HG03064 (cell line): ENCODE data around the gene GPR32.
"Not testable (repeated sequence)": the region's sequence is repeated elsewhere in the genome, so short reads cannot be mapped to it uniquely, and the experiment has no call there.

ENCODE experiments used
- ATAC-seq: cut with Tn5 transposase; IDR thresholded peaks from one replicate; pipeline ENCODE4 v1.9.1; 2021; ENCODE audit warnings: low read depth; ENCODE audit not compliant: unreplicated experiment

GPR32 gene

DNA sequence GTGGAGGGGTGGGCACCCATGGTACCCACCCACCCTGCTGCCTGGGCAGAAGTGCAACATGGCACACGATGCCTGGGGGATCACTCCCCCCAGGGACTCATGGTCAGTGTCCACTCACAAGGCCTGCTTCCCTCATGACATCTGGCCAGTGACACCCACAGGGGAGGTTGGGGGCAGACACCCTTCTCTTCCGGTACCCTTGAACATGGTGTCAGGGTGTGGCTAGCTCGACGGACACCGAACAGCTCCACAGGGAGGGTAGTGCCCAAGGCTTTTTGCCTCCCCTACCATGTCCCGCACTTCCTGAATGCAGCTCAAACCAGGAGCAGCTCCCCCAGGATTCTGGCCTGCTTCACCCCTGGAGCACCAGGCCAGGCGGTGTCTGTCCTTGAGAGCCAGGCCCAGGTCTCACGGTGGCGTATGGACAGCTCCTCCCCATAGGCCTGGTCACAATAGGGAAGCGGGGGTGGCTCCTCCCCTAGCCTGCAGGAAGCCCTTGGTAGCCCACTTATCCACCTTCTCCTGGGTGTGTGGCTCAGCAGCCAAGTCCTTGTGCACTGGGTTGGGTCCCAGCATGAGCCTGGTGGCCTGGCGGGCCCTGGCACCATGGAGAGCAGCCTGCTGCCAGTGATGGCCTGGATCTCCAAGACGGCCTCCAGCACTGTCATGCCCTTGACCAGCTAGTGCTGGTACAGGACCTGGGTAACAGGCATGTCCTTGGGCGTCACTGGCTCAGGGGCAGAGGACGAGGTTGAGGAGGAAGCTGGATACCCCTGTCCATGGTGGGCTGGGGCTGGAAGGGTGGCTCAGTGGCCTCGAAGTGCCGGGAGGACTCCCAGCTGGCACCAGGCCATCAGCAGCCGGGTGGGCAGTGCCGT, 27.8 kb downstream of the GPR32 start:
- no peak for ATAC-seq

DNA sequence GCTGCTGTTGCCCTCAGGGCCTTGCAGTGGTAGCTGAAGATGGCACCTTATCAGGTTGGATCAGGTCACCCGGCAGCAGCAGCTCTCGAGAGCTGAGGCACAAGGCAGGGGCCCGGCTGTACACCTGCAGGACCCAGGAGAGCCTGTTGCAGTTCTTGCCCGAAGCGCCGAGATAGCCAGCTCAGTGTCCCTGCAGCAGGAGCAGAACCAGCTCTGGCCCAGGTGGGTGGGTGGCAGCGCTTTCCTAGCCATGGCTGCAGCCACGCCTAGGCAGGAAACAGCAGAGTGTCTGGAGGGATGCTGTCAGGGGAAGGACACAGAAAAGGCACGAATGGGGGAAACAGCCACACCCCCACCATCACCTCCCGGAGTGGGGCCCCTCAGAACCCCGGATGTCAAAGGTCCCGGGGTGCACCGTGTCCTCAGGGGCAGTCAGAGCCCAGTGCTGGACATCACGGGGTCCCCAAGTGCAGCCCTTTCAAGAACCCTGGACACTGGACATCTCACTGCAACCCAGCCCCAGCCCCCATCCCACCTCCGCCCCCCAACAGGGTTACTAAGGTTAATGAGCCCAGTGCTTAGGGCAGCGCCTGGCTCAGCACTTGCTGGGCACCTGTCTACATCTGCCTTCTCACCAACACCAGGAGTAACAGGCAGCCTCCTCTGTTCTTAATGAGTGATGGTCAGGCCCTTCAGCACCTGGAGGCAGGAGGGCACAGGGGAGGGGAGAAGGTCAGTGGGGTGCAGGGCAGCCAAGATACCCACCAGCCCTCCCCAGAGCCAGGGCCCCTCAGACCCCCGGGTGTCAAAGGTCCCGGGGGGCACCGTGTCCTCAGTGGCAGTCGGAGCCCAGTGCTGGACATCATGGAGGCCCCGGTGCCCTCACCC, 28.6 kb downstream of the GPR32 start:
- no peak for ATAC-seq

DNA sequence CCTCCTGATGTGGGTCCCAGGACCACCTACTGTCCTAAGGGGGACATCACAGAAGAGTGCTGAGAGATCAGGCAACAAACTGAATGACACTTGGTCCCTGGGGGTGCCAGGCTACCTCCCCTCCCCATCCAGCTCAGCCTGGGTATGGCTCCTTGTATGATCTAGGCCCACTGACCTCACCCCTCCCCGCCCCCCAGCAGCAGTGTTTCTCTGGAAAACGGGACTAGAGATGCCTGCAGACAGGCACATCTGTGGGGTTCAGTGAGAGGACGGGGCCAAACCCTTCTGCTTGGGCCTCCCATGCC, 29.2 kb downstream of the GPR32 start:
- ATAC-seq, result no peak

DNA sequence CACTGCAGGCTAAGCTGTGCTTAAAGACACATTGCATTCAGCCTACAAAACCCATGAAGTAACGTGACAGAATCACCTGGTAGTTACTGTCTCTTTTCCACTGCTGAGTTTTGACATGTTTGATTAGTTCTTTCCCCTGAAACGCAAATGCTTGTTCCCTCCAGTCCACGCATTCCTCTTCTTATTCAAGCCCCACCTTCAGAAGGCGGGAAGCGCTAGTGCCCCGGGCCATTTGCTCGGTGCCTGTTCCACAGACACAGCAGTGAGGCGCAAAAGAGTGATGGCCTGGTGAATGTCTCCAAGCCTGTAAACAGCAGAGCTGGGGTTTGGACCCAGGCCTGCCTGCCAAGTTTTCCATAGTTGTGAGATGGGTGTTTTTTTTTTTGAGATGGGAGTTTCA, 30.8 kb downstream of the GPR32 start:
- ATAC-seq, result no peak

DNA sequence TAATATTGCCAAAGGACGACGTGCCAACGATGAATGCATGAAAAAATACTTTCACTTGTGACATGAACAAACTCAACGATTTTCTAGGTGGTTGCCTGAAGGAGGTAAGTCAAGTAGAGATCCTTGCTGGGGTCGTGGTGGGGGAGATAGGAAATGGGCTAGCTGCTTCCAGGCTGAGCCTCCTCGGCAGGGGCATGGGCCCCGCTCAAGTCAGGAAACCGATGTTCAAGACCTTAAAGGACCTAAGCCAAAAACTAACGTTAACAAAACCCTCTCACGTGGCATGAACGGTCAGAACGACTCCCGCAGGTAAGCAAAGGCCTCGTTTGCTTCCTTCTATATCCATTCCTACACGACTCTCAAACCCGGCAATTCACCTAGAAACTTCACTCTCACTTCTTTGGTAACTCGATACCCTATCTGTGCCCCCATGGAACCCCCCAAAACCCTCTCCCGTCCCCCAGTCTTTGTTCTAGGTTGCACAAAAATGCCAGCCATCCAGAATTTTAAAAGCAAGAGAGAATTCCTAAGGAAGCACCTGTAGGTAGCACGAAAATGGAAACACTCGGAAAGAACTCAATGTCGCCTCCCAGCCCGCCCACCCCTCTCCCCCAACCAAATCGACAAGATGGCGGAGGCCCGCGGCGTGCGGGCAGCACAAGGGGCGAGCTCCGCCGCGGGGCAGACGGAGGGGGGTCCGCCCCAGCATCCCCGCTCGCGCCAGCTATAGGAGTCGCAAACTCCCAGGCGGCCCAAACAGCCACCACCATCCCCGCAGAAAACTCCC, 33.6 kb downstream of the GPR32 start:
- ATAC-seq, result peak; percentile 6

DNA sequence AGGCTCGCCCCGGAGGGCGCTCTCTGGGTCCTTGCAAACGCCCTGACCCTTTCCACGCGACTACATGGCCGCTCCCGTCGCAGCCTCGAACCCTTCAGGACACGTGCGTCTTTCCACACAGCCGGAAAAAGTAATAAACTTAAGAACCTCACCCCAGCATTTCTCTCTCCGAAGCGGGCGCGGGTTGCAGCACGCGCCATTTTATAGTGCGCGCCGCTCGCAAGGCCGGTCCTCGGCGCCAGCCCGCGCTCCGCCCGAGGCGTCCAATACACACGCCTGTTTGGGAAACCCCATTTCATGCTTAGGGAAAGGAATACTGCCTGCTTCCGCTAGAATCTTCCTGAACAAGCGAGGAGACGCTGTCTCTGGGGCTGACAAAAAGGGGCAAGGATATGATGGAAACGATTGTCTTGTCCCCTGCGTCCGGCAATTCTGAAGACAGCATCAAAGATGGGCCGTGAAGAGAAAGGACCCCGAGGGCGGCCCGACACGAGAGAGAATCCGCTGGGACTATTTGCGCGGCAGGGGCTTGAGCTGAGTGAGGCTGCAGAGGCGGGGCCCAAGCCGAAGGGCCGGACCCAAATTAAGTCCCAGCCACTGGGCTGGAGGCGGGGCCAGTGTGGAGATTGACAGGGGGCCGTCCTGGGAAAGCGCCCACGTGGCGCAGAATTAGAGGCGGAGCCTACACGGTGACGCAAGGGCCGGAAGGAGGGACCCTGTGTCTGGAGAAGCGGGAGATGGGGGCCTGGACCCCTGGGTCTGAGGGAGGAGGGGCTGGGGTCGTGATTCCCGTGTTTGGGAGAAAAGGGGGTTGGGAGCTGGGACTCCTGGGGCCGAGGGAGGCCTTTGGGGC, 34.4 kb downstream of the GPR32 start:
- ATAC-seq, result peak; percentile 87

DNA sequence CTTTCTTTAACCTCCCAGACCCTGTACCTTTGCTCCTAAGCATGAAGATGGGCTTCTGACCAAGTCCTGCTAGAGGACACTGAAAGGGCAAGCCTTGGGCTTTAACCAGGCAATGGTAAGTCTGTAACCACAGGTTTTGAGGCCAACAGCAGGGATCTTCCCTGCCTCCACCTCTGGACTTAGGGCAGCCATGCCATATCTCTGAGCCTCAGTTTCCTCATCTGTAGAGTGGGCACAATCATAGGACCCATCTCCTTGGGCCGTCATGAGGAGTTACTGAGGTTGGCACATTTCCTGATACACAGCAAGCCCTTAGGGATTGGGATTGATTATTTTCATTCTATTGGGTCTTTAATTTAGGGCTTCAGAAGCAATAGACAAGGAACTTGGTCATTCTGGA, 38.6 kb downstream of the GPR32 start:
- no peak for ATAC-seq

DNA sequence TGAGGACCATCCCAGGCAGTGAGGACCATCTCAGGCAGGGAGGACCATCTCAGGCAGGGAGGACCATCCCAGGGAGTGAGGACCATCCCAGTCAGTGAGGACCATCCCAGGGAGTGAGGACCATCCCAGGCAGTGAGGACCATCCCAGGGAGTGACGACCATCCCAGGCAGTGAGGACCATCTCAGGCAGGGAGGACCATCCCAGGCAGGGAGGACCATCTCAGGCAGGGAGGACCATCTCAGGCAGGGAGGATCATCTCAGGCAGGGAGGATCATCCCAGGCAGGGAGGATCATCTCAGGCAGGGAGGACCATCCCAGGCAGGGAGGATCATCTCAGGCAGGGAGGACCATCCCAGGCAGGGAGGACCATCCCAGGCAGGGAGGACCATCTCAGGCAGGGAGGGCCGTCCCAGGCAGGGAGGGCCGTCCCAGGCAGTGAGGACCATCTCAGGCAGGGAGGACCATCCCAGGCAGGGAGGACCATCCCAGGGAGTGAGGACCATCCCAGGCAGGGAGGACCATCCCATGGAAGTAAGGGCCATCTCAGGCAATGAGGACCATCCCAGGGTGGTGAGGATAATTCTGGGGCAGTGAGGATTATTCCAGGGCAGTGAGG, 41.5 kb downstream of the GPR32 start:
- not testable (repeated sequence) for ATAC-seq

DNA sequence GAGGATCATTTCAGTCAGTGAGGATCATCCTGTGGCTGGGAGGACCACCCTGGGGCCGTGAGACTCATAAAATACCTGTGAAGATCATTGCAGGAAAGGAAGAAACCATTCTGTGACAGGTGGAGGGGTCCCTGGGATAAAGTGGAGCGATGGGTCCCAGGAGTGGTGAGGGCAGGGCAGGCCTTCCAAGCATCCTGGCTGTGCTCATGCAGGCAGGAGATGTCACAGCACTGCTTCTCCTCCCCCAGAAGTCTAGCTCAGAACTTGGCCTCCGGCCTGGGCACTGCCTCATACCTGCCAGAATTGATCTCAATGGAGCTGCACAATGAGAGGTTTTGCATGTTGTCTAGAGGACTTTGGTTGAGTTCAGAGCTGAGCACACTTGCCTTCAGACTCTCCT, 42.2 kb downstream of the GPR32 start:
- no peak for ATAC-seq

DNA sequence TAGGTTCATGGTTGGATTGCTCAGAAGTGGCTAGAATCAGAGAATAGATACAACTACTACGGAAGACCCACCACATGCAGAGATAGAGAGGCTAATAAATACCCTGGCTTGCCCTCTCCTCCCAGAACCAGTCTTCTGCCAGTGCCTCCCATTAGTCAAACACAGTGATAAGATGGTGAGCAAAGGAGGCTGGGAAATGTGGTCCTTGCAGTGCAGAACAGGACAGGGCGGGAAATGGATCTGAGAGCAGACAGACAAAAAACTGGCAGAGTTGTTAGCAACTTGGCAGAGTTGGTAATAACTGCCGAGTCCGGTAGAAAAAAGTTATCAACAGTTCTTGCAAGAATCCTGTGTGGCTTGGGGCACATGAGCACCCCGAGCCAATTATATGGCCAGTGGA, 44.6 kb downstream of the GPR32 start:
- no peak for ATAC-seq

DNA sequence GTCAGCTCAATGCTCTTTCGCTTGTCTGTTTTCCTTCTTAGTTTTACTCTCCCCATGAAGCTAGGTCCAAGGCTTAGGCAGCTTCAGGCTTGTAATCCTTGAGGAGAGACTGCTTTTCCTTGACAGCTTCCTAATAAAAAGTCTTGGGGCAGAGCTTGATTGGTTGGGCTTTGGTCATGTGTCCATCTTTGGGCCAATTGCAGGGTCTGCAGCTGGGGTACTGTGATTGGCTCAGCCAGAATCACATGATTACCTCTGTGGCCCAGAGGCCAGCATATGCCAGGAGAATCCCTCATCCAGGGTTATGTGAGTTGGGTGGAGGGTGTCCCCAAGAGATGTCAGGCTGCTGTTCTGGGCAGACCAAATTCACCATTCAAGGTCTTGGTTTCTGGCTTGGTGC, 45.2 kb downstream of the GPR32 start:
- no peak for ATAC-seq

DNA sequence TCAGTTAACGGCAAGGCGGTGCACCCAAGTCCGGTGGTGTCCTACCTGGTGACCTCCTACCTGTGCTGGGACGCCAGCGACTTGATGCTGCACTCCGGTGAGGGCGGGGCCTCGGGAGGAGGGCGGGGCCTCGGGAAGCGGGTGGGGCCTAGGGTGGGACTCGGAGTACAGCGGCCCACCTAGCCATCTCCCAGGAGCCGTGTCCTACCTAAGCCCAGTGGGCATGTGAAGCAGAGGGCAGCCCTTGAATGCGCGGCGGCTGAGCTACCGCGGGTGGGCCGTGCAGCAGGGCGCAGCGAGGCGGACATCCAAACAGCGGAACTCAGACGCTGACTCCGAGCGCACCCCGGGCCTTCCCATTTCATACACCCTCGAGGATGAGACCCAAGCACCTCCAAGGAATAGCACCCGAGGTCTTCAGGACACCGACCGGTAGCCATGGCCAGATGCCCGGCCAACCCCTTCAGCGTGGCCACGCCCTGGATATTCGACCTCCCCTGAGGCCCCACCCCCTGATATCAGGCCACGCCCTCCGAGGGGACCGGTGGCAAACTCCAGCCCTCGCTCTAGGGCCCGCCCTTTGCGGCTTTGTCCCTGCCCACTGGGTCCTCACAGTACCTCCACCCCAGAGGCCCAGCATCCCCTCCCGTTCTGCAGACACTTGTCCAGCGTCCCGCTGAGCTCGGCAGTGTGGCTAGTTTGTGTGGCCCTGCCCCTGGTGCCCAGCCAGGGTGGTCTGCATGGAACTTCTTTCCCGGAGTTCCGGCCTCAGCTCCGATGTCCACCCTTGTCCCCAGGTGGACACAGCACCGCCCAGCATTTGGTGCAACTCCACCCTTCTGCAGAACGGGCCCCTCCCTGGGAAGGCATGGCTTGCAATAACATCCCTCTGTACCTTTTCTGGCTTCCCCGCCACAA, 47.9 kb downstream of the GPR32 start:
- peak; percentile 57 for ATAC-seq

DNA sequence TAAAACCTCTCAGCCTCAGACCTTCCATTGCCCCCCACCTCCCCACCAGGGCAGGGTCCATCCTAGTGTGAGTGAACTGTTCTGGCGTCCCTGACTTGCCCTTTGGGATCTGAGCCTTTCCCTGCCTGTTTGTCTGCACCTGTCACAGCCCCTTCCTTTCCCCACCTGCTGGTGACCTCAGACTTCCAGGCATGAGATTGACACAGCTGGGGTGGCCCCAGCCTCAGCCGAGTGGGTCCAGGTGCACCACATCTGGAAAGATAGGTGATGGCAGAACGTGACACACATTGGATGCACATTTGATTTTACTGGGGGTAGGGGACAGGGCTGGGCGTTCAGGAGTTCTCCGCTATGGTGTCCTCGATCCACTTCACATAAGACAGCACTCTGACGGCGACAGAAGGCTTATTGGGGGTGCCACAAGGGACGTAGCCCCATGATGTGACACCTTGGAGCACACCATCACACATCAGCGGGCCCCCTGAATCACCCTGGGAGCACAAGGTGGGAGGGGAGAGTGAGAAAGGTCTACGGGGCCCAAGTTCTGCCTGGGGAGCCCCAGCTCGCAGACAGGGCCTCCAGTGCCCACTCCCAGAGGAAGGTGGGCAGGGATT, 48.7 kb downstream of the GPR32 start:
- ATAC-seq, result no peak

DNA sequence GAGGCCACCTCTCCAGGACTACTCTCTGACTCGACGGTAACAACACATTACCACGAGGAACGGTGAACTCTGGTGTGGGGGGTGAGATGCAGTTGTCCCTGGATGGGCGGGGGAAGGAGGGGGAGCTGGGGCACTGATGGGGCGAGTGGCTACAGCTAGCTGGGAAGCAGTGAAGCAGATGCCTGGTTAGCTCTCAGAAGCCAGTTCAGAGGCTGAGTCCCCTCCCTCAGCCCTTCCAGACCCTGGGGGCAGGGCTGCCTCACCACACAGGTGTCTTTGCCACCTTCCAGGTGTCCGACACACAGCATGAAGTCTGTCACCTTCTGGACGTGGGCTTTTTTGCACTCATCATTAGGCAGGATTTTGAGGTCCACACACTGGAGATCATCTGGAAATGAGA, 49.4 kb downstream of the GPR32 start:
- no peak for ATAC-seq

DNA sequence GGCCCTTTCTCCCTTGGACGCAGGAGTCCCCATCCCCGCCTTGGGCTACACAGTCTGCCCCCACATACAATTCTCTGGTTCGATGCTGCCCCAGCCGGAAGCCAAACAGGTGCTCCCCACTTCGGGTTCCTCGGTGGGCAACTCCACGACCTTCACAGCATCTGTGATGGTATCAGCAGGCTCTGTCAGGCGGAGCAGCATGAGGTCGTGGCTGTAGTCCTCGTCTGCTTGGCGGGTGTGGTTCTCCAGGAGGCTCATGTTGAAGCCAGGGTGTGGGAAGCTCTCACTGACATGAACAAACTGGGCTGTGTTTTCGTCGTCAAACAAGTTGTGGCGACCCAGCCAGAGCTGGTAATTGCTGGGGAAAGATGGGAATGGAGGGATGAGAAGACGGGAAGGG, 49.8 kb downstream of the GPR32 start:
- no peak for ATAC-seq

DNA sequence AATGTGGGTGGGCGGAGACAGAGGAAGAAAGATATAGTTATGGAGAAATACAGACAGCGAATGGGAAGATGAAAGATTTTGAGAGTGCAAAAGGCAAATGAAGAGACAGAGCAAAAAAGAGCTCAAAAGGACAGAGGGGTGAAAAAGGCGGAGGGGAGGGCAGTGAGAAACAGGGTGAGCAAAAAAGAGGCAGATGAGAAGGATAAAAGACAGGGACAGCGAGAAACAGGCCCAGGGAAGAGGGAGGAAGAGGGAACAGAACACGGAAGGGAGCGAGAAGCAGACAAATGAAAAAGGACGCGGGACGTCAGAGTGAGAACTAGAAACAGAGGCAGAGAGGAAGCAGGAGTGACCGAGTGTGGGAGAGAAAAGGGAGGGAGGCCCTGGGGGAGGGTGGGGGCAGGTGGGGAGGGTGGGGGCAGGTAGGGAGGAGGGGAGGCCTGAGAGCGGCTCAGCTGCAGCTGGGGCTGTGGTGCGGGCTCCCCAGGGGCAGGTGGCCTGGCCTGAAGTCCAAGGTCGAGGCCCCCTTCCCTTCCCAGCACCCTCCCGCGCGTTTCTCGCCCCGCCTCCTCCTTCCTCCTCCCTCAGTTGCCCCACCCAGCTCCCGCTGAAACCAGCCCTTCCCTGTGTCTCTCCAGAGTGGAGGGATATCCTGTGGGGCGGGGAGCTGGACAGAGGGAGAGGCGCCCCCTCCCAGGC, 50.4 kb downstream of the GPR32 start:
- ATAC-seq, result no peak

DNA sequence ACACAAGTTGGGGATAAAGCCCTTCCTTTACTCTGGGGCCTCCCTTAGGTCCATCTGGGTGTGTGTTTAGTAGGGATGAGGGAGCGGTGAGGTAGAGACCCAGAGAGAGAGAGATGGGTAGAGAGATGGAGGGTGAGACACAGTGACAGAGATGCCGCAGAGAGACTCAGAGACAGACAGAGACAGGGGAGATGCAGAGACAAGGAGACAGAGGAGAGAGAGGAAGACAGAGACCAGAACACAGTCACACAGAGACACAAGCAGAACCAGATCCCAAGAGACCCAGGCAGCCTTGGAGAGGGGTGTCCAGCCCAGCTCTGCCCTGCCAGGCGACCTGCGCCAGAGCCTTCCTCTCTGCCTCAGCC, 51.0 kb downstream of the GPR32 start:
- ATAC-seq, result no peak
